Liver (tissue), 3 donors: ENCODE data around the gene ARHGEF10L.

ENCODE experiments used
- CTCF ChIP-seq: fragments of 150-350 bp; IDR thresholded peaks from 2 replicates; pipeline ENCODE4 v1.5.1; 2017; ENCODE audit warnings: improper control_type of control experiment, low read depth, low read length; ENCODE audit not compliant: missing input control
- EGR1 ChIP-seq, 2 donors: IDR thresholded peaks; 2 replicates each; pipeline ENCODE4 v1.6.1; 2016 to 2018; ENCODE audit warnings: antibody characterized with exemption in 2 of 2, low read depth in 2 of 2
- FOXA1 ChIP-seq: IDR thresholded peaks from 2 replicates; pipeline ENCODE4 v1.6.1; 2016; ENCODE audit warnings: antibody characterized with exemption
- GABPA ChIP-seq, 2 donors: IDR thresholded peaks in 1 of 2; conservative IDR thresholded peaks in 1 of 2; 2 replicates each; pipeline ENCODE4 v1.6.1; 2016; ENCODE audit warnings: antibody characterized with exemption in 2 of 2, mild to moderate bottlenecking in 1 of 2, moderate library complexity in 1 of 2
- HNF4A ChIP-seq, 2 donors: conservative IDR thresholded peaks; 2 replicates each; pipeline ENCODE4 v1.6.1; 2016; ENCODE audit warnings: antibody characterized with exemption in 2 of 2, mild to moderate bottlenecking in 2 of 2
- HNF4G ChIP-seq: IDR thresholded peaks from 2 replicates; pipeline ENCODE4 v1.6.1; 2016; ENCODE audit warnings: antibody characterized with exemption
- JUND ChIP-seq, 2 donors: IDR thresholded peaks; 2 replicates each; pipeline ENCODE4 v1.6.1; 2016; ENCODE audit warnings: antibody characterized with exemption in 2 of 2
- RAD21 ChIP-seq, 2 donors: IDR thresholded peaks; 2 replicates each; pipeline ENCODE4 v1.6.1; 2016; ENCODE audit warnings: antibody characterized with exemption in 2 of 2, mild to moderate bottlenecking in 2 of 2
- REST ChIP-seq: IDR thresholded peaks from 2 replicates; pipeline ENCODE4 v1.6.1; 2016; ENCODE audit warnings: antibody characterized with exemption, mild to moderate bottlenecking
- RXRA ChIP-seq, 2 donors: IDR thresholded peaks; 2 replicates each; pipeline ENCODE4 v1.6.1; 2017 to 2018; ENCODE audit warnings: antibody characterized with exemption in 2 of 2, mild to moderate bottlenecking in 1 of 2
- TAF1 ChIP-seq: conservative IDR thresholded peaks from 2 replicates; pipeline ENCODE4 v1.6.1; 2016; ENCODE audit warnings: antibody characterized with exemption, mild to moderate bottlenecking
- YY1 ChIP-seq: IDR thresholded peaks from 2 replicates; pipeline ENCODE4 v1.6.1; 2016; ENCODE audit warnings: antibody characterized with exemption, mild to moderate bottlenecking
- TF ChIP-seq, protein P1 (sequence below): IDR thresholded peaks from 2 replicates; pipeline ENCODE4 v1.6.1; 2016; ENCODE audit warnings: antibody characterized with exemption
- TF ChIP-seq, protein P2 (sequence below): IDR thresholded peaks from 2 replicates; pipeline ENCODE4 v1.6.1; 2016; ENCODE audit warnings: antibody characterized with exemption
- donor health status: healthy.
- donor health status: healthy.

DNA sequence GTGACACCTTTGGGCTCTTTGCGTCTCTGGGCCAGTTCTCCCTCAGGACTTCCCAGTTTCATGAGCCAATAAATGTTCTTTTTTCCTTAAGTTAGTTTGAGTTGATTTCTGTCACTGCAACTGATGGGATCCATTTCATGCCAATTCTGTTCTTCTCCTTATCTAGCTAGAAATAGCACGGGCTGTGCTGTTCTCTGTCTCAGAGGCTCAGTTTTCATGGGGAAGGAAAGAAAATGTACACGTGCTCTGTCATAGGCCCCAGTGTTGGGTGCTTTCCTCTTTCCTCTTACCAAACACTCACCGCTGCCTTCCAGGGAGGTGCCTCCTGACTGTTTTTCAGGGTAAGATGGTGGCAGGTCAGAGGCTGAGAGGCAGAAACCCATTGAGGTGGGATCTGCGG is 172.4 kb downstream of the ARHGEF10L start:
- no peak for TF ChIP-seq CTCF
- TF ChIP-seq HNF4A (conservative IDR thresholded peaks at IDR 0.05): no peak
- no peak for TF ChIP-seq REST
- TF ChIP-seq EGR1 (IDR thresholded peaks at IDR 0.05; ENCODE audit: low read depth in 2 of 2): no peak
- TF ChIP-seq, protein P1, sequence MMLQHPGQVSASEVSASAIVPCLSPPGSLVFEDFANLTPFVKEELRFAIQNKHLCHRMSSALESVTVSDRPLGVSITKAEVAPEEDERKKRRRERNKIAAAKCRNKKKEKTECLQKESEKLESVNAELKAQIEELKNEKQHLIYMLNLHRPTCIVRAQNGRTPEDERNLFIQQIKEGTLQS: no peak
- TF ChIP-seq TAF1: no peak
- no peak for TF ChIP-seq GABPA (IDR thresholded peaks at IDR 0.05 in 1 of 2, conservative IDR thresholded peaks at IDR 0.05 in 1 of 2)
- TF ChIP-seq FOXA1: no peak
- TF ChIP-seq JUND (IDR thresholded peaks at IDR 0.05): no peak
- no peak for TF ChIP-seq RAD21 (IDR thresholded peaks at IDR 0.05)
- no peak for TF ChIP-seq YY1
- no peak for TF ChIP-seq RXRA (IDR thresholded peaks at IDR 0.05)
- TF ChIP-seq, protein P2, sequence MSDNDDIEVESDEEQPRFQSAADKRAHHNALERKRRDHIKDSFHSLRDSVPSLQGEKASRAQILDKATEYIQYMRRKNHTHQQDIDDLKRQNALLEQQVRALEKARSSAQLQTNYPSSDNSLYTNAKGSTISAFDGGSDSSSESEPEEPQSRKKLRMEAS: no peak
- TF ChIP-seq HNF4G: no peak
